Measurements from ENCODE around the gene SOX13.

DNA sequence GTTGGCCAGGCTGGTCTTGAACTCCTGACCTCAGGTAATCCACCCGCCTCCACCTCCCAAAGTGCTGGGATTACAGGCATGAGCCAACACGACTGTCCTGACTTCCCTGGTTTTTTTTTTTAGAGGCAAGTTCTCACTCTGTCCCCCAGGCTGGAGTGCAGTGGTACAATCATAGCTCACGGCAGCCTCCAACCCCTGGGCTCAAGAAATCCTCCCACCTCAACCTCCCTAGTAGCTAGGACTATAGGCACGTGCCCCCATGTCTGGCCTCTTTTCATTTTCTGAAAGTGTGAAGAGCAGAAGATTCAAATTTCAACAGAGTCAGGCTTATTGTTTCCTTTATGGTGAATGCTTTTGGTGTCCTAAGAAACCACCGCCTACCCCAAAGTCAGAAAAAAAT lies 21.7 kb upstream of the SOX13 start:
- TF ChIP-seq EP300 (IDR thresholded peaks at IDR 0.05) = no peak
- no peak for TF ChIP-seq CTCF (IDR thresholded peaks at IDR 0.05)
- TF ChIP-seq POLR2AphosphoS5 (IDR thresholded peaks at IDR 0.05) = no peak
